Measurements from ENCODE around the gene RUFY1. TPM values are rescaled to one million over a fixed set of nuclear protein-coding genes. Genes with fewer than 3 reads are reported as not detected.
"Not testable (repeated sequence)": the region's sequence is repeated elsewhere in the genome, so short reads cannot be mapped to it uniquely, and the experiment has no call there.

The RUFY1 gene
- total and polyA plus RNA-seq, 9 of the 15 experiments (the other 6 are each of a cell fraction or from before 2014, with no cell fraction given): 5.0 to 41.7 (median 29.6) TPM

GRCh38 chr5:179543275-179543674, 7.1 kb upstream of the RUFY1 start:
- WGBS (ENCODE audit: insufficient coverage, low coverage, missing lambda C conversion rate): 39% methylated on average over 11 of the region's 15 CpGs
- POLR2A ChIA-PET: interaction anchor here (0.7 kb wide), 1 partner anchor 80 kb away, joined by 6 read pairs; the partner anchor contains the start of gene HNRNPH1
- DNase-seq (ENCODE audit: extremely low read depth in 1 of 4, low spot score in 3 of 4); H2AFZ ChIP-seq (ENCODE audit: low read depth, low read length); H3K79me2 ChIP-seq (ENCODE audit: control insufficient read depth, insufficient read depth, low read length); H3K4me2 ChIP-seq (ENCODE audit: insufficient read depth, low read length); CTCF ChIA-PET (ENCODE audit: low intra/inter-chr PET ratio); intact Hi-C loops (cut with micrococcal nuclease); H3K9ac ChIP-seq (ENCODE audit: insufficient read depth in 1 of 2, low read depth in 2 of 2, low read length in 2 of 2); H3K36me3 ChIP-seq (ENCODE audit: control insufficient read depth, insufficient read depth, low read length); H3K9me1 ChIP-seq (ENCODE audit: control insufficient read depth, insufficient read depth, low read length); H3K4me1 ChIP-seq (replicated peaks in 1 of 2; ENCODE audit: control insufficient read depth in 2 of 2, insufficient read depth in 2 of 2, low read length in 2 of 2); H3K9me3 ChIP-seq (replicated peaks; ENCODE audit: control insufficient read depth, insufficient read depth, low read depth, low read length); BruUV-seq (replicated peaks); in situ Hi-C loops (cut with MboI); H3K27ac ChIP-seq (ENCODE audit: extremely low read depth, low read depth, low read length); ATAC-seq; H3K4me3 ChIP-seq; H4K20me1 ChIP-seq (replicated peaks; ENCODE audit: control insufficient read depth, insufficient read depth, low read length); FAIRE-seq: not testable (repeated sequence)
- peaks cover 11 to 13% of the 10 kb centered on the region in 2 experiments; a peak in 4 of 5 replicates for H3K27me3 ChIP-seq (ENCODE audit: control insufficient read depth in 2 of 2, insufficient read depth in 2 of 2, low read length in 2 of 2)

GRCh38 chr5:179553006-179553405, 2.7 kb downstream of the RUFY1 start:
- no peak overlapping the region for H2AFZ ChIP-seq (ENCODE audit: low read depth, low read length)
- no TSS peak for BruUV-seq (replicated peaks)
- H3K4me3 ChIP-seq: no peak overlapping the region
- no peaks in the 10 kb centered on the region for H3K27me3 ChIP-seq (ENCODE audit: control insufficient read depth in 2 of 2, insufficient read depth in 2 of 2, low read length in 2 of 2)
- no peak overlapping the region for H3K27ac ChIP-seq (ENCODE audit: extremely low read depth, low read depth, low read length)
- WGBS (ENCODE audit: insufficient coverage, low coverage, missing lambda C conversion rate): 92% methylated on average over 4 of the region's 4 CpGs
- no peaks in the 10 kb centered on the region for H3K9me1 ChIP-seq (ENCODE audit: control insufficient read depth, insufficient read depth, low read length)
- no peak for FAIRE-seq
- H4K20me1 ChIP-seq (replicated peaks; ENCODE audit: control insufficient read depth, insufficient read depth, low read length): no peaks in the 10 kb centered on the region
- no peak for ATAC-seq
- POLR2A ChIA-PET: interaction anchor here (1.1 kb wide), 1 partner anchor 8 kb away, joined by 4 read pairs; no protein-coding TSS in a partner anchor
- H3K4me1 ChIP-seq (replicated peaks in 1 of 2; ENCODE audit: control insufficient read depth in 2 of 2, insufficient read depth in 2 of 2, low read length in 2 of 2): peaks cover 5 to 13% of the 10 kb centered on the region in 2 experiments; a peak in 4 of 5 replicates
- H3K36me3 ChIP-seq (ENCODE audit: control insufficient read depth, insufficient read depth, low read length): 0 out of 3 replicates have a peak, but pooled peaks cover 4% of the 10 kb centered on the region
- peaks cover 58% of the 10 kb centered on the region for H3K79me2 ChIP-seq (ENCODE audit: control insufficient read depth, insufficient read depth, low read length)
- DNase-seq (ENCODE audit: extremely low read depth in 1 of 4, low spot score in 3 of 4): no peak
- in situ Hi-C loops (cut with MboI) (no loop called here), intact Hi-C loops (cut with micrococcal nuclease) (loop anchor here (5.0 kb wide), 1 partner anchor 69 kb away; the partner anchor contains the start of gene HNRNPH1)
- TF ChIP-seq CBX1 (IDR thresholded peaks at IDR 0.05; ENCODE audit: low read depth) (no peak), DEAF1 (CRISPR knock-in tag; IDR thresholded peaks at IDR 0.05) (no peak), ID3 (CRISPR knock-in tag; IDR thresholded peaks at IDR 0.05) (no peak), ID3 (tag; IDR thresholded peaks at IDR 0.05) (no peak)
- no peak overlapping the region for H3K4me2 ChIP-seq (ENCODE audit: insufficient read depth, low read length)
- H3K9ac ChIP-seq (ENCODE audit: insufficient read depth in 1 of 2, low read depth in 2 of 2, low read length in 2 of 2): no peak overlapping the region
- H3K9me3 ChIP-seq (replicated peaks; ENCODE audit: control insufficient read depth, insufficient read depth, low read depth, low read length): no peaks in the 10 kb centered on the region
- CTCF ChIA-PET (ENCODE audit: low intra/inter-chr PET ratio): interaction anchor here (0.6 kb wide), 1 partner anchor 146 kb away, joined by 4 read pairs; the partner anchor contains the start of gene CANX
